ENCODE measurements around the gene PAX2. TPM values are rescaled to one million over a fixed set of nuclear protein-coding genes. Genes with fewer than 3 reads are reported as not detected.

The PAX2 gene
- total RNA-seq, 2 experiments from 2014 or later, result not detected

- no peak for ATAC-seq
Observed at GRCh38 chr10:100742076-100742771, 3.2 kb upstream of the PAX2 start.

GRCh38 chr10:100742936-100743335 lies 2.4 kb upstream of the PAX2 start:
- H3K4me1 Mint-ChIP-seq (ENCODE audit: low read depth), result peaks cover 32% of the 10 kb centered on the region
- H3K4me3 Mint-ChIP-seq, result no peak overlapping the region
- no peak overlapping the region for H3K27ac Mint-ChIP-seq
- ChIA-PET POLR2A (interaction anchor here (1.9 kb wide), 1 partner anchor 65 kb away, joined by 5 read pairs; no protein-coding TSS in a partner anchor), CTCF (interaction anchor here (0.6 to 3.5 kb wide), 63 partner anchors 8 to 310 kb away, joined by 3 to 57 read pairs (median 4); partner anchors contain the start of gene HIF1AN)
- H3K27me3 Mint-ChIP-seq, result peaks cover 83% of the 10 kb centered on the region
- H3K9me3 Mint-ChIP-seq, result no peaks in the 10 kb centered on the region
- no peaks in the 10 kb centered on the region for H3K36me3 Mint-ChIP-seq (ENCODE audit: low read depth)
- DNase-seq, result no peak
- no peak for TF ChIP-seq CTCF (IDR thresholded peaks at IDR 0.05)
- intact Hi-C loops (cut with micrococcal nuclease), result loop anchor here (5.0 kb wide), 2 partner anchors 71 to 181 kb away; no protein-coding TSS in a partner anchor
- no peak for ATAC-seq

More at GRCh38 chr10:100742076-100742771, 3.2 kb upstream of the PAX2 start:
- DNase-seq, result no peak
- no peak for TF ChIP-seq CTCF (IDR thresholded peaks at IDR 0.05)
- H3K4me1 Mint-ChIP-seq (ENCODE audit: low read depth), result peaks cover 36% of the 10 kb centered on the region
- CTCF ChIA-PET, result interaction anchor here (0.6 to 3.5 kb wide), 16 partner anchors 10 to 180 kb away, joined by 3 to 57 read pairs (median 6); no protein-coding TSS in a partner anchor
- H3K9me3 Mint-ChIP-seq, result no peaks in the 10 kb centered on the region
- POLR2A ChIA-PET, result interaction anchor here (0.9 kb wide), 1 partner anchor 84 kb away, joined by 3 read pairs; no protein-coding TSS in a partner anchor
- H3K27me3 Mint-ChIP-seq, result peaks cover 88% of the 10 kb centered on the region
- intact Hi-C loops (cut with micrococcal nuclease), result loop anchor here (5.0 kb wide), 2 partner anchors 70 to 180 kb away; no protein-coding TSS in a partner anchor
- H3K4me3 Mint-ChIP-seq, result no peak overlapping the region
- H3K27ac Mint-ChIP-seq, result no peak overlapping the region
- no peaks in the 10 kb centered on the region for H3K36me3 Mint-ChIP-seq (ENCODE audit: low read depth)

GRCh38 chr10:100743626-100744135 lies 1.7 kb upstream of the PAX2 start:
- no peaks in the 10 kb centered on the region for H3K9me3 Mint-ChIP-seq
- H3K36me3 Mint-ChIP-seq (ENCODE audit: low read depth), result no peaks in the 10 kb centered on the region
- peaks cover 29% of the 10 kb centered on the region for H3K4me1 Mint-ChIP-seq (ENCODE audit: low read depth)
- POLR2A ChIA-PET, result interaction anchor here (1.9 kb wide), 1 partner anchor 66 kb away, joined by 5 read pairs; no protein-coding TSS in a partner anchor
- H3K27ac Mint-ChIP-seq, result no peak overlapping the region
- peak; percentile 74 for TF ChIP-seq CTCF (IDR thresholded peaks at IDR 0.05)
- CTCF ChIA-PET, result interaction anchor here (0.7 to 3.5 kb wide), 74 partner anchors 8 to 399 kb away, joined by 3 to 57 read pairs (median 4); partner anchors contain the start of gene HIF1AN
- peak; percentile 71 for ATAC-seq
- intact Hi-C loops (cut with micrococcal nuclease), result loop anchor here (5.0 kb wide), 2 partner anchors 71 to 181 kb away; no protein-coding TSS in a partner anchor
- peaks cover 80% of the 10 kb centered on the region for H3K27me3 Mint-ChIP-seq
- peak; percentile 76 for DNase-seq
- H3K4me3 Mint-ChIP-seq, result no peak overlapping the region

- Mint-ChIP-seq H3K9me3 (no peaks in the 10 kb centered on the region), H3K36me3 (ENCODE audit: low read depth) (no peaks in the 10 kb centered on the region), H3K4me3 (no peak overlapping the region), H3K27me3 (peaks cover 80% of the 10 kb centered on the region), H3K27ac (no peak overlapping the region), H3K4me1 (ENCODE audit: low read depth) (peaks cover 35% of the 10 kb centered on the region)
- peak; percentile 56 for DNase-seq
- ChIA-PET POLR2A (interaction anchor here (1.9 kb wide), 1 partner anchor 66 kb away, joined by 5 read pairs; no protein-coding TSS in a partner anchor), CTCF (interaction anchor here (0.7 to 3.5 kb wide), 43 partner anchors 10 to 398 kb away, joined by 3 to 57 read pairs (median 4); partner anchors contain the start of gene HIF1AN)
- intact Hi-C loops (cut with micrococcal nuclease), result loop anchor here (5.0 kb wide), 2 partner anchors 72 to 182 kb away; no protein-coding TSS in a partner anchor
- peak; percentile 47 for ATAC-seq
- no peak for TF ChIP-seq CTCF (IDR thresholded peaks at IDR 0.05)
Observed at GRCh38 chr10:100744136-100744986, 1.0 kb upstream of the PAX2 start.
